T47D (cell line): ENCODE data around the gene CRIM1.

Source experiments
- DNase-seq, 2 experiments: peaks; one replicate each; pipeline versions ENCODE4 v3.0.0 to v3.0.0-alpha.2; 2011 to 2012; ENCODE audit warnings: low read depth in 1 of 2, low spot score in 1 of 2
- JUND ChIP-seq: IDR thresholded peaks from 2 replicates; pipeline ENCODE4 v1.6.1; 2012; ENCODE audit warnings: low read depth
- in situ Hi-C: cut with HindIII; loops from 2 replicates; pipeline ENCODE4 v1.10.0; 2016; ENCODE audit warnings: low sequenced_read_pairs, low pct_unique_long_range_greater_than_20kb

CRIM1 gene

DNA sequence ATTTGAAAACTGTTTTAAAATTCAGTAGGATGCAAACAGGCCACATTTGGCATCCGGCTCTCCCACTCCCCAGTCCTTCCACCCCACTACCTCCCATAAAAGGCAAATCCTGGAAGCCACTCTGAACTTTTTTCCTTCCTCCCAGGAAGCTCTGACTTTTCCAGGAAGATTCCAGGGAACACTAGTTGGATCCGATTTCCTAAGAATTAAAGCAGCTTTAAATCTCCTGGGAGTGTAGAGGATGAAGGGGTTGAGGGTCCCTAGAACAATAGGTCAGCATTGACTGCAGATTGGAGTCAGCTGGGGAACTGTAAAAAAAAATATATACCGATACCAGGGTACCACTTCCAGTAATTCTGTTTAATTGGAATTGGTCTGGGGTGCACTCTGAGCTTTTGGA is 76.9 kb downstream of the CRIM1 start:
- TF ChIP-seq JUND: no peak
- in situ Hi-C loops: no loop called here
- no peak for DNase-seq

DNA sequence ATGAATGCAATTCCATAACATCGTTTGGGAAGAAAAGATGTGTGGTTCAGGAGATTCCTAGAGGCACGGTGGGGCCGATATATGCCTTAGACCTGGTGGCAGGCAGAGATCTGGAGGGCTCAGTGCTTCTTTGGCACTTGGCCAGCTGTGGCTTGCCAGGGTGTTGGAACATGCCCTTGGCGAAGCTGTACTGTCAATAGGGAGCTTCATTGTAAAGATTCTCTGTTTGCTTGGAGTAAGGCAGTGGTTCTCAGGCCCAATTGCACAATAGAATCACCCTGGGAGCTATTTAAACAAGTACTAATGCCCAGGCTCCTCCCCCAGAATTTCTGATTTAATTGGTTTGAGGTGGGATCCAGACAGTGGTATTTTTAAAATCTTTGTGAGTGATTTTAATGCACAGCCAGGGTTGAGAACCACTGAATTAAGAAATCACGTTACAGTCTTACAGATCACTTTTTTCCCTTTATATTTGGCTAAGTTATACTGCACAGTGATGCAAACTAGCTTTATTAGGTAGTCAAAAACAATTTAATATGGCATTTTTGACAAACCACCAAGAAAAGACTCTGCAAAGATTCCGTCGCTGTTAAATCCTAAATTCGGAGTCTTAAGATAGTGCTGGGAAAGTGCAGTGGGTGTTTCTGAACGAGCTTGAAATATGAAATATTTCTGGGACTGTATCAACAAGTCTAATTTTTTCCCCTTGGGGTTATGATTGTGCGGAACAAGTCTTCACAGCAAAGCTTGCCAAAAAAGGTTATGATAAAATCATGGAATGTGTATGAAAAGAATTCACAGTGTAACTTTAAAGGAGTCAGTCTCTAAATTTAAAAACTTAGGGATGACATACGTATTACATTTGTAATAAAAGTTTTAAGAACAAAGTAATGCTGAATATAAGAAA is 78.0 kb downstream of the CRIM1 start:
- in situ Hi-C loops: no loop called here
- TF ChIP-seq JUND: 0 out of 2 replicates have a peak, but pooled peaks have one; percentile 30
- DNase-seq: peak in 1 of 2 experiments; percentile 90

DNA sequence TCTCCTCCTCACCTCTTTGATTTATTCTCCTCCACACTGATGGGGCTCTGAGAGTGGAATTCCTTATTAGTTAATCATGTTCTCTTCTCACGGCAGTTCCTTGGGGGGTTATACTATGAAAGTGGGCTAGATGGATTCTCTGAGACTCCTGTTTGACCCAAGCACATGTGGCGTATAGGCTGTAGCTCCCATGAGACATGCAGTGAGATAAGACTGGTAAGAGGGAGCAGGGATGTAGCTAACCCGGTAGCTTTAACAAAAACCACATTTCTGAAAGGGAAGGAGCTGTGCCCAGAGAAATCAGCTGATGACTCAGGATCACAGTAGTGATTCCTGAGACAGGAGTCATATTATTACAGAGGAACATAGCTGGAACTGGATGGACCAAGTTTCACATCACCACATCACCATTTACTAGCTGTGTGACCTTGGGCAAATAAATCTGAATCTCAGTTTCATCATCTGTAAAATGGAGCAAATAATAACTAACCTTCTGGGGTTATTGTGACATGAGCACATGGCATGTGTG is 82.9 kb downstream of the CRIM1 start:
- TF ChIP-seq JUND: no peak
- peak in 1 of 2 experiments; percentile 18 for DNase-seq
- in situ Hi-C loops: no loop called here

DNA sequence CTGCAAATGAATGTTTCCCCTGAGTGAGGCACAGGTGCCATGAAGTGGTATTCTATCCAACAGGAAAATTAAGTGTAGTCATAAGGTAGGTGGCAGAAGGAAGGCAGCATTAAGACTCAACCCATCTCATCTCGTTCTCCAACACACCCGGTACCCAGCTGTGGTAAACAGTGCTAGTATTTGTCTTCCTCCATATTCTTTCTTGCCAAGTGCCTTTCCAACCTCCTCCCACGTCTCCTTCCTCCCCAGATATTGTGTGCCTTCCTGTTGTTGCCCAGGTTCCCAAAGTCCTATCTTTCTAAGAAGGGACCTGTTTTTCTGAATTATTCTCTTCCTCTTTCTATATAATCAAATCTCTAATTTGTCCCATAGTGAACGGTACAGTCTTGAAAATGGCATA is 83.5 kb downstream of the CRIM1 start:
- no peak for TF ChIP-seq JUND
- in situ Hi-C loops: no loop called here
- no peak for DNase-seq

DNA sequence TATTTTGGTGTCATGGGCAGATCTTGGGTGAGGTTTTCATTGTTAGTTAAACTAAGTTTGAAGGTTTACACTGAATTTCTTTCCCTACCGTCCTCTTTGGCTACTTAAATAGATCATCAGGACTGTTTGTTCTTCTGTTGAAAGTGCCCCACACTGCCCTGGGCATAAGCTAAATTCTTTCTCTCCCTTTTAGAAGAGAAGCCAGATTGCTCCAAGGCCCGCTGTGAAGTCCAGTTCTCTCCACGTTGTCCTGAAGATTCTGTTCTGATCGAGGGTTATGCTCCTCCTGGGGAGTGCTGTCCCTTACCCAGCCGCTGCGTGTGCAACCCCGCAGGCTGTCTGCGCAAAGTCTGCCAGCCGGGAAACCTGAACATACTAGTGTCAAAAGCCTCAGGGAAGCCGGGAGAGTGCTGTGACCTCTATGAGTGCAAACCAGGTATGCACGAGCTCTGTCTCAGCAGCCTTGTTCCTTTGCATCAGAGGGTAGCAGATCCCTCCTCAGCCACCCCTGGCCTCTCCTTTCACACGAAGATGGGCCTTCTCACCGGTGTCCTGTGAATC is 85.6 kb downstream of the CRIM1 start:
- in situ Hi-C loops: no loop called here
- peak in 1 of 2 experiments; percentile 22 for DNase-seq
- no peak for TF ChIP-seq JUND

DNA sequence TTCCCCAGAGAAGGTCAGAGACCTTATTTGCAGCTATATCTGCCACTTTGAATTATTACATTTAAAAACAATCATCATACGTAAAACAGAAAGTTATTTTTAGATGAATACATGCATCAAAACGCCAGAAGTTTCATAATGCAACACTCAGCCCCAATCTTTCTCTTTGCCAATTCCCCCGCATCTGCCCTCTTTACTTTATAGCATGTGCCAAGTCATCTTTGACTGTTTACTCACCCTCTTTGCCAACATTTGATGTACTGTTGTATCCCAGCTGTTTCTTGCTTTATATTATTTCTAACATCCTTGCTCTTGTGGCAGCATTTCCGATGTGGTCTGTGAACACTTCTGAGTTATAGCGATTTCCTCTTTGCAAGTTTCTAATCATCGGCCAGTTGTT is 86.2 kb downstream of the CRIM1 start:
- TF ChIP-seq JUND: no peak
- DNase-seq: no peak
- in situ Hi-C loops: no loop called here

DNA sequence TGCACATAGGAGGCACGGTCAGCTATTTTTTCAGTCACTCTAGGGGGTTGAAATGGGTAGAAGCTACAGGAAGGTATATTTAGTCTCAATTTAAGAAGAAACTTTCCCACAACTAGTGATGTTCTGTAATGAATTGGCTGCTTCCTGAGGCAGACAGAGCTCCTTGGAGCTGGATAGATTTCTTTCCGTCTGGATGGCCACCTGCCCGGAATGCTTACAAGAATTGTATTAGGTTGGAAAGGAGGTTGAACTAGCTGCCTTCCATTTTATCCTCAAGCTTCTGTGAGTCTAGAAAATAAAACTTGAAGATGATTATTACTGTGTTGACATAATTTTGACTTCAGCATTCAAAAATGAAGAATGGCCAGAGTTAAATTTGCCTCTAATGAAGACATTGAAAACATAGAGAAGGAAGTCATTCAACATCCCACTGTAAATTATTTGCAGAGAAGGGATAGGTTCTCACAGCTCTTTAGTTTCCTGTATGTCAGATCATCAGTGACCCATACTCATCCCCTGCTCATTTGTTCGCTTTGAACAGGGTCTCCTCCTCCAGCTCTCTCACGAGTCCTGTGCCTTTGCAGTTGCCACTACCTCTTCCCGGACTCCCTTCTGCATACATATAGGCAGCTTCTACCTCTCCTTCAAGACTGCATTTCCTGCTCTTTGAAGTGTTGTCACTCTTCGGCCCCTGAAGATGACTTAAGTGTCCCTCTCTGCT is 88.8 kb downstream of the CRIM1 start:
- no peak for DNase-seq
- in situ Hi-C loops: no loop called here
- TF ChIP-seq JUND: no peak

DNA sequence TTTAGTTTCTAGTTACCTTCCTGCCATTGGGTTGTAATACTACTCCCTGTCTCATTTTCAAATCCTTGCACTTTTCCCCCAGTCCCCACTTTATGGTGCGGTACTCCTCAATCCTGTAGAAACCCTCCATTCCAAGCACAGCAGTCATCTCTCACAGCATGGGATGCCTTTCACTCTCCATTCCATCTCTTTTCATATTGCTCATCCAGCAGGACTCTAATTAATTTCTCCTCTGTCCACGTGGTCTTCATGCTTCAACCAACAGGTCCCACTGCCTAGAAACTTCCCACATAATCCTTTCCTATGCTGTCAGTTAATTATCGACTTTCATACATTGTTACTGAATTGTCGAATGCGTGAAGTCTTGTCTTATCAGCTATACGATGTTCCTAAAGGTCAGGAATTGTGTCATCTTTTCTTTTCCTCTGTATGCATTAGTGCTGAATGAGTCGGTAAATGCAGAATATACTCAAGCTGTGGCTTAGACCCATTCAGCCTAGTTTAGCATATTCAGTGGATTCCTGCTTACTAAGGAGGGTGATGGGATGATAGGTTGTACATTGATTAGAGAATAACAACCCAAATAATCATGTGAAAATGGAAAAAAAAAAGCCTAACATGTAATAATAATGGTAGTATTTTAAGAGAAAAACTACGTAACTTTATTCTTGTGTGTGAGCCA is 89.7 kb downstream of the CRIM1 start:
- no peak for TF ChIP-seq JUND
- DNase-seq: no peak
- in situ Hi-C loops: no loop called here

DNA sequence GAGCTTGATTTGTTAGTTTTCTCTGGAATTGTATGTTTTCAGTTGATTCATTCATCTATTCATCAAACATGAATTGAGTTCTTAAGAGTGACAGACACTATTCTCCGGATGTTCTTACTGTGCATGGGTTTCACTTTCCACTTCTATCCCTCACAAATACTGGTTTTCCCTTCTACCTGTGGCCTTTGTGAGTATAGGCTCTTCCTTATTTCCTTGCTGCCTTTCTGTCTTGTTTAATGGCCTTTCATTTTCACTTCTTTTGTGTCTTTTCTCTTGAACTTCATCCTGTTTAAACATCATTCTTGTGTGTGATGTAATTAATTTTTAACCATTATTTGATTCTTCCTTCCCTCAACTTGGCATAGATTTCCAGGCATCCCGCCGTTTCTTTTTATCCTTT is 90.7 kb downstream of the CRIM1 start:
- TF ChIP-seq JUND: no peak
- in situ Hi-C loops: no loop called here
- DNase-seq: no peak

DNA sequence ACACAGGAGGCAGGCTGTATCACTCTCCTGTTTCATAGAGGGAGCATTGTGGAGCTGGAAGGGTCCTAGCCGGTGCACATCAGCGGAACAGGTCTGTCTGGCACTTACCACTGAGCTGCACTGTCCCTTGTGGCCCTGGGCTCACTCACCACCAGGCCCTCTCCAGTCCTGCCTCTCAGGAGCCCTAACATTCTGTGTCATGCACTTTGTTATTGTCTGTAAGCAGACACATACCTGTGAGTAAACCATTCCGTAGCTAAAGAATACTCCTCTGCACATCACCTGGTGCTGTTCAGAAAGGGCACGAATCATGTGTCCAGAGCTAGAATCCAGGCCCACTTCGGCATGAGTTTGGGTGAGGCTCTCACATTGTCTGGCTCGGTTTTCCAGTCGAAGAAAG is 93.6 kb downstream of the CRIM1 start:
- in situ Hi-C loops: no loop called here
- no peak for DNase-seq
- TF ChIP-seq JUND: no peak

DNA sequence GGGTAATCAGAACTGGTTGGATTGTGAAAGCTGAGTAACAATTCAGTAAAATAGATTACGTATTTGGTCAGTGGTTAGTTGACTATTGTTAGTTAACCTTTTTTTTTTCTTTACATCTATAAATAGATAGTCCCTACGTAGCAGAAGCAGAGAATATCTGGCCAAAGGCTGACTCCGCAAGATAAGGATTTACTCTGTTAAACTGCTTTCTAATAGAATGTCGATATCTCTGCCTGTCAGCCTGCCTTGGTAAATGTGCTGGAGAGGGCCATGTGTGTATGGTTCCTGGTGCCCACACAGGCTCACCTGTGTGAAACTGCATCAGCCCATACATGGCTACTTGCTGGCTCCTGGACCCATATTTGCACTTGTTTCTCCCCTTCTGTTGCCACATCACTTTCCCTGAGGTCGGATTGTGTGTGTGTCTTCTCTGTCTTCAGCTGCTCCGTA is 94.4 kb downstream of the CRIM1 start:
- TF ChIP-seq JUND: no peak
- DNase-seq: no peak
- in situ Hi-C loops: no loop called here
